HG02678 (cell line): ENCODE data around the gene MORC3.
"Not testable (repeated sequence)": the region's sequence is repeated elsewhere in the genome, so short reads cannot be mapped to it uniquely, and the experiment has no call there.

Experiments used
- ATAC-seq: cut with Tn5 transposase; IDR thresholded peaks from one replicate; pipeline ENCODE4 v1.9.1; 2021; ENCODE audit warnings: mild to moderate bottlenecking, moderate library complexity; ENCODE audit not compliant: unreplicated experiment

MORC3 gene

DNA sequence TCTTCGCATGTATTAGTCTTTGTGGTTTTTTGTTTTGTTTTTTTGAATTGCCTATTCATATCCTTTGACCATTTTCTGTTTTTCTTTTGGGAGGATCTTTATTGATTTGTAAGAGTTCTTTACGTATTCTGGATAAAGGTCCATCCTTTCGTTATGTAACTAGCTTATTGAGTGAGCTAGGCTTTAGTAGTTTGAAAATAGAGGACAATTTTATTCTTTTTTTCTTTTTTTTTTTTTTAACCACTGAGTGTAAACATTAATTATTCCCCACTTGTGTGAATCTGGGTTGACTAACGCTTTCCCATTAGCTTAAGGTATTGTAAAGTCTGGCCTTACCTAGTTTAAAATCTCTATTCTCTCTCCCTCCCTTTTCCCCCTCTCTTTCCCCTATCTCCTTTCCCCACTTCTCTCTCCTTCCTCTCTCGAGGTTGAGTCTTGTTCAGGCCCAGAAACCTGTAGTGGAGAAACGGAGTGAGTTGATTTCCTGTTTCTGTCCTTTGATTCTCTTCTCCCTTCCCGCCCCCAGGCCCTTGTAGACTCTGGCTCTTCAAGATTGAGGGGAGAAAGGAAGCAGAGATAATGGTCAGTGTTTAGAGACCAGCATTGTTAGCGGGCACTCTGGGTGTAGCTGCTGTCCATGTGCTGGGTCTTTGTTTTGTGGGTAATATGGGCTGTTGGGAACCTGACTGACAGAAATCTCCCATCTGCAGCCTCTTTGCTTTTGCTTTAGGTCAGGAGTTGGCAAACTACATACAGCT, 1.5 kb downstream of the MORC3 start:
- ATAC-seq, result no peak

DNA sequence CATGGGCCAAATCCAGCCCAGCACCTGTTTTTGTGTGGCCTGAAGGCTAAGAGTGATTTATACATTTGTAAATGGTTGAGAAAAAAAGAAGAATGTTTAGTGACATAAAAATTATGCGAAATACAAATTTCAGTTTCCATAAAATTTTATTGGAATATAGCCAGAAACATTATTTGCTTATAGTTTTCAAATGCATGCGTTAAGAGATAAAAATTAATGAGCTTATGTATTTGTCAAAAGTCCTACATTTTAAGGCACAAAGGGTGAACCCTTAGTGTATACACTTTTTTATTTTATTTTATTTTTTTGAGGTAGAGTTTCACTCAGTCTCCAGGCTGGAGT, 2.1 kb downstream of the MORC3 start:
- no peak for ATAC-seq

DNA sequence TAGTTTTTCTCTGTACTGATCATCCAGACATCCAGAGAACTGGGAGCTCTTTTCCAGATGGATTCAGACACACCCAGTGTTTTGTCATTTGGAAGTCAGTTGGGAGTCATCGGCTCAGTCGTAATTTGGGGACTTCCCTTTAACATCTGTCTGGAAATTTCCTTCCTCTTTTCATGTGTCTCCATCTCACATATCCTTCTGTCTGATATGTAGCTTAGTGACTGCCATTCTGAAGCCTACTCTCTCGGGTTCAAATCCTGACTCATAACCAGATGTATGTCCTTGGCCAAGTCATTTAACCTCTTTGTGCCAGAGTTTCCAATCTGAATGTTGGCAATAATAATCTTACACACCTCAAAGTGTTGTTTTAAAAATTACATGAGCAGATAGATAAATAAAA, 3.0 kb downstream of the MORC3 start:
- no peak for ATAC-seq

DNA sequence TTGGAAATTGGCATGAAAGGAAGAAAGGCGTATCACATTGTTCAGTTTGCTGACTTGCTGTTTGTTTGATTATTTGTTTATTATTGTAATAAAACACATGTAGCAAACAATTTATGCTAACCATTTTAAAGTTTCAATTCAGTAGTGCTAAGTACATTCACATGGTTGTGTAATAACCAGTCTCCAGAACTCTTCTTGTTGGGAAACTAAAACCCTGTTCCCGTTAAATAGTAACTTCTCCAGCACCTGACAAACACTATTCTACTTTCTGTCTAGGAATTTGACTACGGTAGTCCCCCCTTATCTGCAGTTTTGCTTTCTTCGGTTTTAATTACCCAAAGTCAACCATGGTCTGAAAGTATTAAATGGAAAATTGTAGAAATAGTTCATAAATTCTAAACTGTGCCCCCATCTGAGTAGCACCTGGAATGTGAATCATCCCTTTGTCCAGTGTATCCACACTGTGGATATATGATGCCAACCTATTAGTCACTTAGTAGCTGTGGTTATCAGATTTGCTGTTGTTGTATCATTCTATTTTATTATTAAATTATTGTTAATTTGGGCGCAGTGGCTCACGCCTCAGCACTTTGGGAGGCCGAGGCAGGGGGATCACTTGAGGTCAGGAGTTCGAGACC, 5.5 kb downstream of the MORC3 start:
- ATAC-seq, result no peak

DNA sequence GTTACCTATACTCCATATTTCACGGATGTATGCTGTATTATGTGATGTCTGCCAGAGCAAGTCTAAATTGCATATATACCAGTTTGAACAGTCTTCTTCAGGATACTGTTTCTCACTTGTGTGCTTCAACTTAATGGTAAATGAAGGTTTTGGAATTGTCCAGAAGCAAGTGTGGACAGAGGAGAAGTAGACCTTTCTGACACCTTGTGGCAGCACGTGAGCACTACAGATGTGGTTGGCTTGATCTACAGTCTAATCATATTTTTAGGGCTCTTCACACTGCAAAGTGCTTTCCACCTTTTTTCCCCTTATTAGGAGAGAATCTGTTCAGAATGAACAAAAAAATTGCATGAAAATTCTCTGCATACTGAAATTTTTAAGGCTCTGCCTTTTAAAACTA, 10.9 kb downstream of the MORC3 start:
- no peak for ATAC-seq

DNA sequence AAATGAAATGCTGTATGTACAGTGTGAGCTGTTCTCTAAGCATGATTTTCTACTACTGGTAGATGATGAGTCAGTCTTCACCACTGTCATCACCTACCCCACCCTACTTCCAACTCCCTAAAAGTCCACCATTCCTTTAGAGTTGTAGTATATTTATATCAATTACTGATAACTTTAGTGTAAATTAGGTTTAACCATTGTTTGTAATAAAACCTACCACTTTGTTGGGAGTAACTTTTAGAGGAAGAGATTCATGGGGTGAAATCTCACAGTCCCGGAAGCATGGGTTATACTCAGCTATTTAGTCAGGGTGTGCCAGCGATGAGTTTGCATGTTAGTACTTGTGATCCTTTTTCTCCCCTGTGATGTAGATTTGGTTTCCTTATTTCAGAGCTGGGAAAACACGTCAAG, 17.1 kb downstream of the MORC3 start:
- ATAC-seq, result no peak

DNA sequence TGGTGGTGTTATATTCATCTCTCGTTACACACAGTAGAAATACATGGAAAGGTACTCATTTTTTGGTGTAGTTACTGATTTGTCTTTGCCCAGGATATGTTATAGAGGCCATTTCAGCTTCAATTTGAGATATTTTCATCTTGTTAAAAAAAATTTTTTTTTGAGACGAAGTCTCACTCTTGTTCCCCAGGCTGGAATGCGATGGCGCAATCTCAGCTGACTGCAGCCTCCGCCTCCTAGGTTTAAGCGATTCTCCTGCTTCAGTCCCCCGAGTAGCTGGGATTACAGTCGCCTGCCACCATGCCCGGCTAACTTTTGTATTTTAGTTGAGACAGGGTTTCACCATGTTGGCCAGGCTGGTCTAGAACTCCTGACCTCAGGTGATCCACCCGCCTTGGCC, 19.0 kb downstream of the MORC3 start:
- ATAC-seq, result no peak

DNA sequence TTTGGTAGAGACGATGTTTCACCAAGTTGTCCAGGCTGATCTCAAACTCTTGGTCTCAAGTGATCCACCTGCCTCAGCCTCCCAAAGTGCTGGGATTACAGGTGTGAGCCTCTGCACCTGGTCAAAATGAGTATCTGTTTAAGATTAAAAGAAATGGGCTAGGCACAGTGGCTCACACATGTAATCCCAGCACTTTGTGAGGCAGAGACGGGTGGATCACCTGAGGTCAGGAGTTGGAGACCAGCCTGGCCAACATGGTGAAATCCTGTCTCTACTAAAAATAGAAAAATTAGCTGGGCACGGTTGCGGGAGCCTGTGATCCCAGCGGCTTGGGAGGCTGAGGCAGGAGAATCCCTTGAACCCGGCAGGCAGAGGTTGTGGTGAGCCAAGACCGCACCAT, 22.6 kb downstream of the MORC3 start:
- not testable (repeated sequence) for ATAC-seq

DNA sequence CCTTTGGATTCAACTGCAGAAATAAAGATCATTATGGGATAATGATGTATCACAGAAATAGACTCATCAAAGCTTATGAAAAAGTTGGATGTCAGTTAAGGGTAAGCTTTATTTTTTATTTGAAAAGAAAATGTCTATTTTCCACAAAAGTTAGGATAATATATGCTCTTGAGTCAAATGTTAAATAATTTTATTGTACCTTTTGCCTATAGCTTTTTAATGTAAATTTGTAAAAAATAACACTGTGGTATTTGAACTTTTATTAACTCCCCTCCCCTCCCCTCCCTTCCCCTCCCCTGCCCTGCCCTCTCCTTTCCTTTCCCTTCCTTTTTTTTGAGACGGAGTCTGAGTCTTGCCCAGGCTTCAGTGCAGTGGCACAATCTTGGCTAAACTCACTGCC, 24.9 kb downstream of the MORC3 start:
- no peak for ATAC-seq

DNA sequence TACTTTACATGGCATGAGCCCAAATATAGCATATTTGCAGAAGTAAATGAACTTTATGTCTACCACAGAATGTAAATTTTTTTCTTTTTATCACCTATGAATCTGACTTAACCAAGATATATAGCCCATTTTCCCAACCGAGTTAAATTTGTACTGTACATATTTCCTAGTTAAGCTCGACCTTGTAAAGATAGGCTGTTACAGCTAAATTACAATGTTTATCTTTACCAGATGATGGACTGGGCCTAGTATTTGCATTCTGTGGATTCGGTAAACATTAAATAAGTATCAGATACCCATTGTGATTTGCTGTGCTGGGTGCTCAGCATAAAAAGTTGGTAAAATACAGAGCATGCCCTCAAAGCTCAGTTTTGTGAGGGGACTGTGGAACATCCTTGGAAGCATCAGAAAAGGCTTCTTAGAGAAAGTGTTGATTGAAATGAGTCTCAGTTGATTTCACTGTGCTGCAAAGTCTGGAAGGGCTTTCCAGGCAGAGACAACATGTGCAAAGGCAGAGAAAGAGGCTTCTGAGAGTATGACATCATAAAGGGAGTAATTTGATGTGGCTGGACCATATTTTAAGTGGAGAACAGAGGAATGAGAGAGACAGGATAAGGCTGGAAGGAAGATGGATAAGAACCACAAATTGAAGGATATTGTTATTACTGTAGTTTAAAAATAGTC, 27.4 kb downstream of the MORC3 start:
- no peak for ATAC-seq

DNA sequence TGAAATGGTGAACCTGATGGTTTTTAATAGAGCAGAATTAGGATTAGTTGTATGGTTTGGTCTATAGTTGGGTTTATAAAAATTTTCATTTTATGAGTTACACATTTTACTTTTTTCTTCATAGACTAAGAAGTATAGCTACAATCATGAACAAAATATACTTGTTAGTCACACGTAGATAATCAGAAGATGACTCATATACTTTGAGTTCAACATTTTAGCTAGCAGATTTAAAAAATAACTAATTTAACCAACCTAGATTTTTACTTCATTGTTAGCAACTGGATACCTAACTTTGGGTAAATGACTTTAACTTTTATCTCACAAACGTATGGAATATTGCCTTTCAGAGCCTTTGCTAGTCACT, 27.9 kb downstream of the MORC3 start:
- ATAC-seq, result no peak

DNA sequence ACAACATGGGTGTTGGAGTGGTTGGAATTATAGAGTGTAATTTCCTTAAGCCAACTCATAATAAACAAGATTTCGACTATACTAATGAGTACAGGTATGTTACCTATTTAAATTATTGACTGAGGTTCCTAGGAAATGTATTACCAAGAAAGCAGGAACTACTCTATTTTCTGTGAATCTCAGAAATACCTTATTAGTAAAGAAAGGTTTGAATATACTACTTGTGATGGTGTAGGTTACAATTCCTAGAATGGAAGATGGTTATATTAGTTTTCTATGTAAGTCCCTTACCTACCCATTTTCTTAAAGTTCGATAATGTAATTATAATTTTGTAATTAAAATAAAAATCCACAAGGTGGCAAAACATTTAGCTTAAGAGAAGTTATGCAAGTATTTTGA, 29.3 kb downstream of the MORC3 start:
- ATAC-seq, result no peak

DNA sequence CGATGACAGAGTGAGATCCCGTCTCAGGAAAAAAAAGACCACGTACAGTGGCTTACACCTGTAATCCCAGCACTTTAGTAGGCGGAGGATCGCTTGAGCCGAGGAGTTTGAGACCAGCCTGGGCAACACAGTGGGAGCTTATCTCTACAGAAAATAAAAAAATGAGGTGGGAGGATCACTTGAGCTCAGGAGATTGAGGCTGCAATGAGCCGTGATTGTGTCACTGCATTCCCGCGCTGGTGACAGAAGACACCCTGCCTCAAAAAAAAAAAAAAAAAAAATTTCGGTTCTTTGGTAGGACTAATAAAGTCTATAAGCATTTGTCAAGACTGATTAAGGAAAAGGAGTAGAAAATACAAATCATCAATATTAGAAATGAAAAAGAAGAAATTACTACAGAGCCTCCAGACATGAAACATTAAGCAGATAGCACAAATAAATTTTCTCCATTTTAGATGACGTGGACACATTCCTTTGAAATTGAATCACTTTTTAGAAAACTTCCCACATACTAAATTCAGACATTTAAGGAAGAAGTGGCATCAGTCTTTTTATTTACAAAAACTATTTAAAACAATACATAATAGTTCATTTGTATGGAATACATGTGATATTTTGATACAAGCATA, 30.4 kb downstream of the MORC3 start:
- no peak for ATAC-seq

DNA sequence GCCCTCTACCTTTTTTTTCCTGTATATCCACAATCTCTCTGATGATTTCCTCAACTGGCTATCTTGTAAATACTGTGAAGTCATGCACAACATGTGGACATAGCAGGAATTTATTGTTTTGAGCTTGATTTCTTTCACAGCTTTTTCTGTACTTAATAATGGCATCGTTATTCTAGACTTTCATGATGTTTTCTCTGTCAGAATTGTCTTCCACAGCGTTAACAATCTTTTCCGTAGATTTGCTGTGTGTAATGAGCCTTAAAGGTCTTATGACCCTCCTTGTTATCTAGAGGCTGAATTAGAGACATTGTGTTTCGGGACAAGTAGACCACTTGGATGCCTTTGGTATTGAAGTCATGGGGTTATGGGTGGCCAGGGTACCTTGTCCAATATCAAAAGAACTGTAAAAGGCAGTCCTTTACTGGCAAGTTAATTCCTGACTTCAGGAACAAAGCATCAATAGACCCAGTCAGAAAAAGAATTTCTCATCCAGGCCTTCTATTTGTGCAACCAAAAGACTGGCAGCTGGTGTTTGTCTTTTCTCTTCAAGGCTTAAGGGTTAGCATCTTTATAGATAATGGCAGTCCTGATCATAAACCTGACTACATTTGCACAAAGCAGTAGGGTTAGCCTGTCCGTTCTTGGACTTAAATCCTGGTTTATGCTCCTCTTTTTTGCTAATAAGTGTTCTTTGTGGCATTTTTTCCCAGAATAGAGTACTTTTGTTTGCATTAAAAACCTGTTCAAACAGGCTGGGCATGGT, 35.1 kb downstream of the MORC3 start:
- no peak for ATAC-seq

DNA sequence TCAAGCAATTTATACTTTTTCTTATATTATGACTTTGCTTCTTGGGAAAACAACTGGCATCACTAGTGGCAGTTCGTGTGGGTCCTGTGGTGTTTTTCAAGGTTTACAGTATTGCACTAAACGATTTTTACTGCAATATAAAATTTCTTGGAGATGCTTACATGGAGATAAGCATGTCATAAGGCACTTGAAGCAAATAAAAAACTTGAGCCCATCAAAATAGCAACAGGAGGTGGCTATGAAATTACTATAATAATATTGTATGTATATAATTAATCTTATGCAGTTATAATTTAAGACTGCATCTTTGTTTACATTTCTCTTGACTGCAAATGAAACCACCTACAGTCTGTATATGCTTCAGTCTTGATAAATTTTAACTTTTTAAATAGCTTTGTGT, 35.9 kb downstream of the MORC3 start:
- ATAC-seq, result no peak

DNA sequence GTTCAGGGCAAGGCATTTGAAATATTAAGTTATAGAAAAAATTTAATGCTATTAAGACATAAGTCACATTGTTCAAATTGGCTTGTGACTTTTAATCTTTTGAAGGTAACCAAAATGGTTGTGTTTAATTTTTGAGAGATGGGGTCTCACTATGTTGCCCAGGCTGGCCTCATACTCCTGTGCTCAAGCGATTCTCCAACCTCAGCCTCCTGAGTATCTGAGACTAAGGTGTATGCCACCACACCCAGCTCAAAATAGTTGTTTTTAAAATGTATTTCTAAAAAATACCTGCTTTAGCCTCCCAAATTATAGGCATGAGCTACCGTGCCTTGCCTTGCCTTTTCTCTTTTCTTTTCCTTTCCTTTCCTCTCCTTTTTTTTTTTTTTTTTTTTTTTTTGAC, 39.2 kb downstream of the MORC3 start:
- no peak for ATAC-seq

DNA sequence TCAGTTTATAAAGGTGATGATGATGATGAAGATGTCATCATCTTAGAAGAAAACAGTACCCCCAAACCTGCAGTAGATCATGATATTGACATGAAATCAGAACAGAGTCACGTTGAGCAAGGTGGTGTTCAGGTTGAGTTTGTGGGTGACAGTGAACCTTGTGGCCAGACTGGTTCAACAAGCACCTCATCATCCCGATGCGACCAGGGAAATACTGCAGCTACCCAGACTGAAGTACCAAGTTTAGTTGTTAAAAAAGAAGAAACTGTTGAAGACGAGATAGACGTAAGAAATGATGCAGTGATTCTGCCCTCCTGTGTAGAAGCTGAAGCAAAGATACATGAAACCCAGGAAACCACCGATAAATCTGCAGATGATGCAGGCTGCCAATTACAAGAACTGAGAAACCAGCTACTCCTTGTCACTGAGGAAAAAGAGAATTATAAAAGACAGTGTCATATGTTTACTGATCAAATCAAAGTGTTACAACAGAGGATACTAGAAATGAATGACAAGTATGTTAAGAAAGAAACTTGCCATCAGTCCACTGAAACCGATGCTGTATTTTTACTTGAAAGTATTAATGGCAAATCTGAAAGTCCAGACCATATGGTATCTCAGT, 49.2 kb downstream of the MORC3 start:
- ATAC-seq, result no peak

DNA sequence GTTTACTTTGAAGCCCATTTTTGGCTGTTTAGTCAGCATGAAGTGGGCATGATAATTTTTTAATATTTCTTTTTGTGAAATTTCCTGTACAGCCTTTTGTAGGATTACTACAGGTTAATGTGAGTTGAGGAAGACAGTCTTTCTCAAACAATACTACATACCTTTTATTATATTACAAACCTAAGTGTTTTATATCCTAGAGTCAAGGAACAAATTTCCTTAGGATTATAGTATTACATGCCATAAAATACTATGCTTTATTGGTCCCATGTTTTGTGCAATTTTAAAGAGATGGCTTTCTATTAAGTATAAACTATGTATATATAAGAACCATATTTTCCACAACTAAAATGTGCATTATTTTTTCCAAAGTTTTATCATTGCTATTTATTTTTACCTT, 56.0 kb downstream of the MORC3 start:
- no peak for ATAC-seq

DNA sequence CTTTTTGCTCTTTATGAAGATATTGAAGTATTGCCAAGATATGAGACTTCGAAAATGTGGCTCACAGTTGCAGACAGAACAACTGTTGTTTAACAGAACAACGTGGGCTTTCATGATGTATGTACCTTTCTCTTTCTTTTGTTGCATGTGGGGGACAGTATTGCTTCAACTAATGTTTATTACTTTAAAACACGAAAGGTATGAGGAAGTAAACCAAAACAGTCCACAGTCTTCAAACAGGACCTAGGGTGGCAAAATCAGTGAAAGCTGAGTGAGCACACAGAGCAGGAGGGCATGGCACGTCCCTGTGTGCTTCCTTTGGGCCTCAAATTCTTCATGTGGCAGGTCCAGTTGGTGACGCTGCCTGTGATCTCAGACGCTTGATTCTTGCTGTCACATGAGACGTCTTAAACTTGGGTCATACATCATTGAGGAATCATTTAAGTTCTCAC, 57.4 kb downstream of the MORC3 start:
- ATAC-seq, result no peak

DNA sequence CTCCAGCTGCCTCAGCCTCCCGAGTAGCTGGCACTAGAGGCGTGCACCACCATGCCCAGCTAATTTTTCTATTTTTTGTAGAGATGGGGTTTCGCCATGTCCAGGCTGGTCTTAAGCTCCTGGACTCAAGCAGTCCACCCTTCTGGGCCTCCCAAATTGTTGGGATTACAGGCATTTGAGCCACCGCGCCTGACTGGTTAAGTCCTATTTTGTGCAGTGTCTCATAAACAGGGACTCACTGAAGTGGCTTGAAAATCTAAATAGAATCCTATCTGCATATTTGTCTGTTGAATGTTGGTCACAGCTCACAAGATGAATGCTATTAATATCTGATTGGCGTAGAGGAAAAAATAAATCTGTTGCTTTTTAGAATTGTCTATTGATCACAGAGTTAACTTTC, 59.3 kb downstream of the MORC3 start:
- ATAC-seq, result no peak
